NCI-H2196 treated with DMSO at 0.1 percent for 48 hours (cell line): ENCODE results near the gene RCOR3.

ENCODE experiments used
- DNase-seq: peaks from one replicate; lab custom pipeline; 2025; ENCODE audit not compliant: unreplicated experiment; lab: John Stamatoyannopoulos, UW

The RCOR3 gene

DNA sequence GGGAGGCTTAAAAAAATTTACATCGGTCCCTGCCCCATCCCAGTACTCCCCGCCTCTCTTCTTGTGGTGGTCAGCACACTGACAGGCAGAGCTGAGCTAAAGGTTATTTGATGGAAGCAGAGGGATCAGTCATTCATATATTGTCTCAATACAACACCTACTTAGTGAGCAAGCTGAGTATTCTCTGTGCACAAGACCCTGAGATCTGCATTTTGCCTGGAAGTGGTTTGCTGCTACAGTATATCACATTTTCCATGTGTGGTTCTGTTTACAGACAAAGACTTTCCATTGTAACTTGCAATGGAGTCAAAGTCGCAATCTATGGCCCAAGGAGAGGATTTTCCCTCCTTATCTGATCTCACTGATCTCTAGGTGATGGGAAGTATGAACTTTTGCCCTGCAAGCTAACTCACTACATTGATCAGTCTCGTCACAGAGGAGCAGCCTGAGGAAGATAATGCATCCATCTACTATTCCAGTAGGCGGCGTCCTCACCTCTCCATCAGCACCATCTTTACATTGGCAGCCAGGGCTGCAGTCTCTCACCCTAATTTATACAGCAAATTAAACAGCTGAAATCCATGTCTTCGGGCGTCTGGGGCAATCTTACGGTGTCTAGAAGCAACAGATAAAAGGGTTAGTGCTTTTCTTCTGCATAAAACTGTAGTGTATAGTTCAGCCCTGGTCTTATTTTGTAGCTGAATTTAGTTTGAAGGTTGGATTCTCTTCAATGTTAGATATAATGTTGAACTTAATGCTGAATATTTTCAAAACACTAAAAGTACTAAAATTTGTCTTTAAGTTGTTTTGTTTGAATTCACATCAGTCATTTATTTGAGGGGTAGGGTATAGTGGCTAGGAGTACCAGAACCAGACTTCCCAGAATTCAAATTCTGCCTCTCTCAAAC lies 64.2 kb downstream of the RCOR3 start:
- peak; percentile 63 for DNase-seq

DNA sequence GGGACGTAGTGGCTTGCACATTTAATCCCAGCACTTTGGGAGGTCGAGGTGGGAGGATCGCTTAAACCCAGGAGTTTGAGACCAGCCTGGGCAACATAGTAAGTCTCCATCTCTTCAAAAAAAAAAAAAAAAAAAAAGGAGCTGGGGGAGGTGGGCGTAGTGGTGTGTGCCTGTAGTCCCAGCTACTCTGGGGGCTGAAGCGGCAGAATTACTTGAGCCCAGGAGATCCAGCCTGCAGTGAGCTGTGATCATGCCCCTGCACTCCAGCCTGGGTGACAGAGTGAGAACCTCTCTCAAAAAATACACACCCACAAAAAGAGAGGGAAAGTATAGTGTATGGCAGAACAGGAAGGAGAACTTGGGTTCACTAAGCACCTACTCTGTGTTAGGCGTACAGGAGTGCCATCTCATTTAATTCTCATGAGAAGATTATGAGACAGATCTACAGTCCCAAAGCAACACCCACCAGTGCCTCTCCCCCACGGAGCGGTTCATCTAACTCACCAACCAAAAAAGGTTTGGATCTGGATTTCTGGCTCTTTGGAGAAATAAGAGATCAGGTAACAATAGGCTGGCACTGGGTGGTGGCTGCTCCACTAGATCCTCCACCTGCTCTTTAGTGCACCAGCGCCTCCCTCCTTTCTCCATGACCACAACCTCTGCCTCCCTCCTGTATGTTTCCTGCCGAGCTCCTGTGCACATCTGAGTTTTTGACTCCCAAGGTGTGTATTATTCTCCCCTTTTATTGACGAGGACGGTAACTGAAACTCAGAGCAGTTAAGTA lies 66.0 kb downstream of the RCOR3 start:
- DNase-seq = peak; percentile 39

DNA sequence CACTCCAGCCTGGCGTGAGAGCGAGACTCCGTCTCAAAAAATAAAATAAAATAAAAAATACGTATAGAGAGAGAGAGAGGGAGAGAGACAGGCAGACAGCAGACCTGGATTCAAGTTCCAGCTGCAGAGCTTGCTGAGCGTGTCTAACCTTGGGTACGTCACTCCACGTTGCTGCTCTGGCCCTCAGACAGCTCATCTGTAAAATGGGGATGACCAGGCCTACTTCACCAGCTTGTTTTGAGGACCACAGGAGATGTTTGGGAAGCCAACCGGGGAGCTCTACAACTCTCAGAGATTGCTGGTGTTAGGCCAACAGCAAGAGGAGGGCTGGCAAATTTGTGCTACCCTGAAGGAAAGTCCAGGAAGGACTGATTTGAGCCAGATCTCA lies 67.0 kb downstream of the RCOR3 start:
- no peak for DNase-seq

DNA sequence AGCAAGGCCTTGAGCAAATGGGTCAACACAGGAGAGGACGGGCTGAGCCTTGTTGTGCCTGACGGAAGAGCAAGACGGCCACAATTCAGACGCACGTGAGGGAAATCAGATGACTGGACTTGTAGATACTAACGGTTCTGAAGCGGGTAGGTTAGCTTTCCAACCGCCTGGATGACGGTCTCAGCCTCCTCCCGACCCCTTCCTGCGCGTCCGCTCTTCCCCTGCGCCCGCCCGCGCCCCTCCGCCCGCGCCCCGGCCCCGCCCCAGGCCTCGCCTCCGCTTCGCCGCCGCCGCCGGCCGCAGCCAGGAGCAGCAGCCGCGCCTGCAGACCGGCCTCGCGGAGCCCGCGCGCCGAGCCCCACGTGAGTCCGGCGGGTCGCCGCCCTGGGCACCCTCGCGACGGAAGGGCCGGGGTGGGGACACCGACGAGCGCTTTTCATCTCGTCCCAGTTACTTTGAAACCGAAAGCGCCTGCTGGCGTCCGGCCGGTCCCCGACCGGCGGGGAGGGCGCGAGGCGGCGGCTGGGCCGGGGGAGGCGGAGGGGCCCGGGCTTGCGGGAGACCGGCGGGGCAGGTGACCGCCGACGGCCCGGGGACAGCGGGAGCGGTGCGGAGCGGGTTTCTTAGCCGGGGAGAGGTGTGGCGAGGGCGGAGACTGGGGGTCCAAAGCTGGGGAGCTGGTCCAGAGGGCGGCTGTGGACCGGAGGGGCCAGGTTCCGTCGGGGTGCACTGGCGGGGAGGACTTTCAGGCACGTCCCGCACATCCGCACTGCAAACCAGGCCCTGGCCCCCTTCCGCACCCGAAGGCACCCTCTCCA lies 67.6 kb downstream of the RCOR3 start, which contains the start of gene TRAF5:
Gene TRAF5 (plus strand): TSS at position 306 of the 818 bp plus-strand sequence. CDS start 26,407 bp downstream, outside the sequence.
- peak; percentile 34 for DNase-seq

DNA sequence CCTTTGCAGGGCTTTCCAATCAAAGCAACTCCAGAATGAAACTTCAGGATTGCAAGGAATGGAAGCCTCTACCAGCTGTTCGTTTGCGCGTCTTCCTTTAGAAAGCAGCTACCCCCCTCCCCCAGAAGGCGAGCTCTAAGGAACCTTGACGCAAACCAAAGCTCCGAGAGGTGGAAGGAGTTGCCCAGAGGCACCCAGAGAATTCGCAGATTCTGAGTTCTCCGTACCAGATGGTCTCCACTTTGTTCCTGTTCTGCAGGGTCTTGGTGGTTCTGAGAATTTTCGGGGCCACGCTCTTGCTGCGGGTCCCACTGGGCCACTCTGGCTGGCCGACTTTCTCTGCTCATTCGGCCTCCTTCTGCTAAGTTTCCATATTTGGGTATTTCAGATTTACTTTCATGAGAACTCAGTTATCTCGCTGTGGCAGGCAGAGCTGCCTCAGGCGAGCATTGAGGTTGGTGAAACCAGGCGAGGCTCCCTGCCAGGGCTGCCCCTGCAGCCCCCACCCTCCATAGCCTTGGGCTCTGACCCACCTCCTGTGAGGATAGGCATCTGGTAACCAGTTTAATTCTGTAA lies 68.3 kb downstream of the RCOR3 start:
- DNase-seq = no peak

DNA sequence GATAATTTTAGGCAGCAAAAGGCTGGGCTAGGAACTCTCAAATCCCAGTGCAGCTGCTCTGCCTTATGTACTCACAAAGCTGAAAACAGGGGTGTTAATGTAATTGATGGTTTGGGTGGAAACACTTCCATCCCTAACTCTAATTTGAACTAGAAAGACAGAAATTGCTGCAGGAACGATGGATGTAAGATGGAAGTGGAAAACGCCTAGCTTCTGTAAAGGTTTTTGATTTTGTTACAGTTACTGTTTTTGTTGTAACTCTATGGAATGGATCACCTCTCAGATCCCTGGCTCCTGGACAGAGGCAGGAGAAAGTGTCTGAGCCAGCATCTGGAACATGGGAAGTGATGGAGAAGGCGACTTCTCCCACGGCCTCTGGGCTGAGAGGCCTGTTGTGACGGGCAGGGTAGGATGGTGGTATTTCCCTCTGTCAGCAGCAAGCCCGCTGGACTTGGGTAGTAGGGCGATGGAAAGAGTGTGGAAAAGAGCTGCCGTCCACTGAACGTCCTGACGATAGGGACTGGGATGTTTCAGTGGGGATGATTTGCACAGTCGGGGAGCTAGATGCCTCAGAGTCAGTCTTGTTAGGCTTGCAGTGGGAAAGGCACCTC lies 69.0 kb downstream of the RCOR3 start:
- no peak for DNase-seq

DNA sequence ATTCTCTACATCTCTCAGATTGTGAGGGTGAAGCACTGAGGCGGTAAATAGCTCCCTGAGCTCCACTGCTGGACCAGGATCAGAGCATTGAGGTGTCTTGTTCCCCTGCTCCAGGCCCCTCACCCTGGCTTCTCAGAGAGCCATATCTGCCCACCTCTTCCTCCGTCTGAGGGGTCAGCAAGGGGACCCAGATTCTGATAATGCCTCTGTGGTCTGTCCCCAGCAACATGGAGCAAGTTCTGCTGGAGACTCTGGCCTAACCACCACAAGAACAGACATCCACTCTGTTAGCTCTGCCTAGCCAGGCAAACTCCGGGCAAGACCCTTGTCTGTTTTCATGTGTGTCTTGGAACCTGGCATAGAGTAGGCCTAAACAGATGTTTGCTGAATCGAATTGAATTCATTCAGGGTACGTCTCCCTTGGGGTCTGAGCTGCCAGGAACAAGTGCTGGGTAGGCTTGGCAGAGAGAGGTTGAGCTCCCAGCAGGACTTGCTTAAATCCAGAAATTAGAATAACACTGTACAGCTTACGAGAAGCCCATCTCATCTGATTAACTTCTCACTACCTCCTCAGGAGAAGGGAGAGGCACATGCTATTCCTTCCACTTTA lies 69.8 kb downstream of the RCOR3 start:
- DNase-seq = no peak

DNA sequence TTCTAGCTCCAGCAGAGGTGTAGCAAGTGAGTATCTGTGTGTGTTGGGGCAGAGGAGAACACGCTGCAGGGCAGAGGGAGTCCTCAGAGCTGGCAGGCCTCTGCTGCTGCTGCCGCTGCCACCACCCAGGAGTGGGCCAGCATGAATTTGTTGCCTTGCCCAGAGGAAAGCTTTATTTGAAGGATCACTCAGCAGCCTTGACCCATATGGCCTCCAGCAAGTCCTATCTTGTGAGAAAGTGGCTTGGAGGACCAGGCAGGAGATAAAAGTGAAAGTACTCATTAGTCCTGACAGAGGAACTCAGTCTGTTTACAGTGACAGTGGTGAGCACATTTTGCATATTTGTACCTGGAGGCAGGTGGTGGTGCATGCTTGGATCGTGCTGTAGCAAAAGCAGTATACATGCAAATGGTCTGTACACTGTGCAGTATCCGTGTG lies 70.6 kb downstream of the RCOR3 start:
- no peak for DNase-seq

DNA sequence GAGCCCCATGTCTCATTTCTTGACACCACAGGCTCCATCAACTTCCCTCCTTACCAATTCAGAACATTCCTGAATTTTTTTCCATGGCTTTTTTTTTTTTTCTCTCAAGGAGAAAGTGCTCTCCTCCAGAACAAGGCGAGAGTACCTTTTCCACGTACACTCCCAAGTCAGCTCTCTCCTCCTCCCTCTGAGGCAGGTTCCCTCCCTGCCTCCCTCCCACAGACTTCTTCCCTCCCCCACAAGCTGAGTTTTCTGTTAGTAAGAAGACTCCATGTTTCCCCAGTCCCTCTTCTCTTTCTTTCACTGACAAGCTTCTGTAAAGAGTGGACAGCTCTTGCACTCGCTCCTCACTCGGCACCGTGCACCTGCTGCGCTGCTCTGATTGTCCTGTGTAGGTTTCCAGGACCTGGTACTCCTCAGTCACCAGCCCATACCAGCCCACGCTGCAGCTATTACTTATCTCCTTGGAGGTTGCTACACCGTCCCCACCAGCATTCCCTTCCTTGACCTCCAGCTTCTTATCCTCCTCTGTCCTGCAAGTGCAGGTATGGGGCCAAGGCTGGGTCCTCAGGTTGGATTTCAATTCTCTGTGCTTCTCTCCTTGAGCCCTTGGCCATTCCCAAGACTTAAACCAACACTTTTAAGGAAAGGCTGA lies 71.2 kb downstream of the RCOR3 start:
- DNase-seq = no peak

DNA sequence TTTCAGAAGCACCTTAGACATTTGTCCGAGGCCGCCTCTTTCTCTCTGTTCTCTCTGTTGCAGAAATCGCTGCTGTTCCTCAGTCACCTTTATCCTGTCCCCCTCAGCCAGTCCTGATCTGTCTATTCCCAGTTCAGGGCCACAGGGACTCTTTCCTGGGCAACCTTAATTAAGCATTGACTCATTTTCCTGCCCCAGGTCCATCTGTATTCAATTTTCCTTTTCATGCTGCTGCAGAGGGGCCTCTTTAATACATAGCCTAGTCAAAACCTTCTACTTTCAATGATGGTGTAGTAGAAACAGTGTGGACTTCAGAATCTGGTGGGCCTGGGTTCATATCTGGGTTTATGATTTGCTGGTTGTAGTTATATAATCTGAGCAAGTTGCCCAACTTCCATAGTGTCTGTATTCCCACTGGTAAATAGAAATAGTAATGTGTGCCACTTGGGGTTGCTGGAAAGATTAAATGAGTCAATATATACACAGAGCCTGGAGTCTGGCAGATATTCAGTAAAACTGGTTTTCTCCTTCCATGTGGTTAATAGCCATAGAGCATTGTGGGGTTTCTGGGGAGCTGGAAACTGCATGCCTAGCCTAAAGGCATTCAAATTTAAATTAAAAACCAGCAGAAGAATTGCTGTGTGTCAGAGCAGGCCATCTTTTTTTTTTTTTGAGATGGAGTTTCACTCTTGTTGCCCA lies 72.0 kb downstream of the RCOR3 start:
- no peak for DNase-seq

DNA sequence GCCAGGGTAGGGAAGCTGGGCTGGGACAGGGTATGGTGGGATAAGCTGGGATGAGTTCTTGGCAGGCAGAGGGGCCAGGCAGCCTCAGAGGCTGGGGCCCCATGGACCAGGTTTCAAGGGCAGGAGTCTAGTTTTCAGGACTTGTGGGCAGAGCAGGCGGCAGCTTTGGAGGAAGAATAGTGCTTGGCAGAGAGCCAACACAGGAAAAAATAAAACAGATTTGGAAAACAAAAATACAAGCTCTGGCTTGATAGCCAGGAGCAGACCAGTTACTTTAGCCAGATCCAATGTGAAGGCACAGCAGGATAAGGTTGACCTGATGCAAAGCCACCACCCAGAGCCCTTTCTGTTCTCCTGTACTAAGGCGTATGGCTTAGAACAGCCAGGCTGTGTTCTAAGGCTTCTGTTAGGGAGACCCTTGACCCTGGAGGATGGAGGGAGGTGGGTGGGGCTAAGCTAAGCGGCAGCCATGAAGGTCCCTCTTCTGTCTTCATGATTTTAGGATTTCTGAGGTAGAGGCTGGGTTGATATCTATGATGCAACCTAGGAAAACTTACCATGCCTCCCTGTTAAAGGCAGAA lies 73.0 kb downstream of the RCOR3 start:
- no peak for DNase-seq

DNA sequence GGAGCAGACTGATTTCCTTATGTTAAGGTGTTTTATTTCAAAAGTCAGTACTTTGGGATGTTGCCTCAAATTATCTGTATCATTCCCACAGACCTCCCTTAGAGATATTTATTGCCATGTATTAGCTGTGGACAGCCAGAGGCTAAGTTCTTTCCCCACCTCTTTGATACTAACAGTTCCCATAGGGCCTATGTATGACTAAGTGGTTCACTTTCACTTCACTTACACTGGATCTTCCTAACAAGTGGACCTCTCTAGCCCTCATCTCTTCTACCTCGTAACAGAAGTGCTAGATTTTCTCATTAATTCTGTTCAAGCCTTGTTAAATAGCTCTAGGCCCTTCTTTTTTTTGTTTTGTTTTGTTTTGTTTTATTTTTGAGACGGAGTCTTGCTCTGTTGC lies 73.7 kb downstream of the RCOR3 start:
- no peak for DNase-seq

DNA sequence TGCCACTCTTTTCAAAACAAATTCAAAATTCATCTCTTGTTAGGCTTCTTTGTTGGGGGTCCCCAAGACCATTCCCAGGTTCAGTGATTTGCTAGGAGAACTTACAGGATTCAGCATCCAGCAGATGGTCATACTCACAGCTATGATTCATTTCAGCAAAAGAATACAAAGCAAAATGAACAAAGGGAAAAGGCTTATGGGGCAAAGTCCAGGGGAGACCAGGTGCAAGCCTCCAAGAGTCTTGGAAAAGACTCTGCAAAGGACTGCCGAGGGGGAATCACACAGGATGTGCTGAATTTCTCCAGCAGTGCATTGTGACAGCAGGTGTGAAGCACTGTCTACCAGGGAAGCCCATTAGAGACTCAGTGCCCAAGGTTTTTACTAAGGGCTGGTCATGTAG lies 74.7 kb downstream of the RCOR3 start:
- DNase-seq = no peak

DNA sequence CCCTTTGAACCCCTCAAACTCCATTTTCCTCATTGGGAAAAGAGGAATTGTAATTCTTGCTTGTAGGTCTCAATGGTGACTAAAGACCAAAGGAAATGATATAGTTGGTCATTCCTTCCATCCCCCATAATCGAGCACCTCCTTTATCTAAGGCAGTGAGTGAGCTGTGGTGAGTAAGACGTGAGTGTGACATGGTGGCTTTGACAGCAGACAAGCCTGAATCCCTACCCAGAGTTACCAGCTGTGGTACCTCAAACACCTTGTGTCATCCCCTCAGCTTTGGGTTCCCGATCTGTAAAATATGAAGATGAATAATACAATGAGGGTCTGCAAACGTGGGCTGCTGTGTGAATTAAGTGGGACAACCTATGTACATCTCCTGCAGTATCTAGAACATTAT lies 75.8 kb downstream of the RCOR3 start:
- no peak for DNase-seq

DNA sequence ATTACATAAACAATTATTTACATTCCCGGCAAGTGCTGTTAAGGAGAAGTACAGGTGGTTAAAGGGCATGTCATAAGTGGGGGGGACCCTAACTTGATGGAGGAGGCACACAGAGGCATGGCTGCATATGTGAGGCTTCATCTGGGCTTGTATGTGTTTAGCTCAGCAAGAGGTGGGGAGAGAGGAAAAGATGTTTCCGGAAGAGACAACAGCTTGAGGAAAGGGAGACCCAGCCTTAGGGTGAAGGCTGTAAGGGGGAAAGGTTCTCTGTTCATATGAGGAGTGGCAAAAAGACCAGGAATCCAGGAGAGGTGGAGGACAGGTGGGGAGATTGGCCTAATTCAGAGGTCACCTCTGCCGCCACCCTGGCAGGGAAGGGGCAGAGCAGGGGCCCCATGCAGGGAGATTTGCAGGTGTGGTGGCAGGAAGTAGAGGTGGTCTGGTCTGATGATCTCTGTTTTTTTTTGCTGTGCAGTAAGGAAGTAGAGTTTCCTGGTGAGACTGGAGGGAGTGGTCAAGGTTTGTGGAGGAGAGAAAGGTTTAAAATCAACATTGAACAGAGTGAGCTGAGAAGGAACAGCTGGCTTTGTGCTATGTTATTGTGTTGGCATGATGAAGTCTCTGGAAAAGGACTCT lies 76.5 kb downstream of the RCOR3 start:
- no peak for DNase-seq

DNA sequence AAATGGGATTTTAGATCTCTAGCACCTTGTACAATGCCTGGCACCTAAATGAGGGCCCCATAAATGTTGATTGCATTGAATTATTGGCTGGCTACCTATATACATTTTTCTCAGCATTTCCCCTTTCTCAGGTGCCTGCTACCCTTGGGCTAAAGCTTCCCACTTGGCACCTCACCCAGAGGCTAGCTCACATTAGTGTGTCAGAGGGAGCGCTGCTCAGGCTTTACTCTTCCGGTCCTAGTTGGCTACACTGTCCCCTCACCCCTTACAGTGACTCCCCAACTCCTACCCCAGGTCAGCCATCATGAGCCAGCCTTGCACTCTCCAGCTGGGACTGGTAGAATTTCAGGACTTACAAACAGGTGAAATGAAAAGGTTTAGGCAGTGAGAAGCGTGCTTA lies 77.0 kb downstream of the RCOR3 start:
- DNase-seq = no peak

DNA sequence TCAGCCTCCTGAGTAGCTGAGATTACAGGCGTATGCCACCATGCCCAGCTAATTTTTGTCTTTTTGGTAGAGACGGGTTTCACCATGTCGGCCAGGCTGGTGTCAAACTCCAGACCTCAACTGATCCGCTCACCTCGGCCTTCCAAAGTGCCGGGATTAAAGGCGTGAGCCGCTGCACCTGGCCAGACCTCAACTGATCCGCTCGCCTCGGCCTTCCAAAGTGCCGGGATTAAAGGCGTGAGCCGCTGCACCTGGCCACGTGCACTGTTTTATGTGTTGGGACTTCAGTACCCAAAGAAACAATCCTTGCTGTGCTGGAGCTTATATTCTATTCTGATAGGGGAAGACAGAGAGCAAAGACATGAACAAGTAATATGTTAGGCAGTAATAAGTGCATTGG lies 77.6 kb downstream of the RCOR3 start:
- no peak for DNase-seq
